Right renal pelvis (tissue), 4 donors: ENCODE data around the gene SMPDL3A. TPM values are rescaled to one million over a fixed set of nuclear protein-coding genes. Genes with fewer than 3 reads are reported as not detected.

Experiments
- DNase-seq, 4 donors: peaks; one replicate each; pipeline ENCODE4 v3.0.0-alpha.2; 2013; ENCODE audit warnings: low read depth in 4 of 4, low spot score in 3 of 4, missing footprints in 1 of 4
- polyA plus RNA-seq, 4 donors: library from polyadenylated mRNA; unstranded; fragments of 120-200 nt; gene quantifications; one replicate each; pipeline ENCODE4 v1.2.1, GENCODE V29; 2013; ENCODE audit not compliant: insufficient read length in 4 of 4

The SMPDL3A gene
- polyA plus RNA-seq, 4 donors = 12.0 to 23.6 (median 15.5) TPM

- no peak for DNase-seq
Observed at GRCh38 chr6:122845916-122846612, 57.0 kb downstream of the SMPDL3A start.

GRCh38 chr6:122853259-122853995 lies 64.4 kb downstream of the SMPDL3A start:
- DNase-seq = no peak

Other genes with a start within 250 kb of the SMPDL3A start
- gene PKIB, start 178.9 kb upstream of the SMPDL3A start, polyA plus RNA-seq = 1 to 10 TPM; 1.4 to 2.6 (median 1.8) TPM
- under 1 TPM; 0.17 to 0.35 (median 0.25) TPM for gene FABP7, start 9.5 kb upstream of the SMPDL3A start, polyA plus RNA-seq
- under 1 TPM; 0.14 to 0.28 (median 0.19) TPM for gene CLVS2, start 207.0 kb downstream of the SMPDL3A start, polyA plus RNA-seq